Measurements from ENCODE around the gene PPP1R14D.

DNA sequence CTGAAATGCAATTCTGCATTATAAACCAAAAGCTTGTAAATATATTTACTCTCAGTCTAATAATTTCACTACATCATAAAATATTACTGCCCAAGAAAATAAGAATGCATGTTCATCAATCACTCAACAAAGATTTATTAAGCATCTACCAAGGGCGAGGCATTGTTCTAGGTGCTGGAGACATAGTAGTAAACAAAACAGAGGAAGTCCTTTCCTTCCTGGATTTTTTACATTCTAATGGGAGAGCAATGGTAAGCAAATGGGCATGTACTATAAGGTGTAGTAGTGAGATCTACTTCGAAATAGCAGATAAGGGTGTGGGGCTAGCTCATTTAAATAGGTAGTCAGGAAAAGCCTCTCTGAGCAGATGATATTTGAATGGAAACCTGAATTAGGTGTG is 32.5 kb downstream of the PPP1R14D start:
- TF ChIP-seq, protein P1, sequence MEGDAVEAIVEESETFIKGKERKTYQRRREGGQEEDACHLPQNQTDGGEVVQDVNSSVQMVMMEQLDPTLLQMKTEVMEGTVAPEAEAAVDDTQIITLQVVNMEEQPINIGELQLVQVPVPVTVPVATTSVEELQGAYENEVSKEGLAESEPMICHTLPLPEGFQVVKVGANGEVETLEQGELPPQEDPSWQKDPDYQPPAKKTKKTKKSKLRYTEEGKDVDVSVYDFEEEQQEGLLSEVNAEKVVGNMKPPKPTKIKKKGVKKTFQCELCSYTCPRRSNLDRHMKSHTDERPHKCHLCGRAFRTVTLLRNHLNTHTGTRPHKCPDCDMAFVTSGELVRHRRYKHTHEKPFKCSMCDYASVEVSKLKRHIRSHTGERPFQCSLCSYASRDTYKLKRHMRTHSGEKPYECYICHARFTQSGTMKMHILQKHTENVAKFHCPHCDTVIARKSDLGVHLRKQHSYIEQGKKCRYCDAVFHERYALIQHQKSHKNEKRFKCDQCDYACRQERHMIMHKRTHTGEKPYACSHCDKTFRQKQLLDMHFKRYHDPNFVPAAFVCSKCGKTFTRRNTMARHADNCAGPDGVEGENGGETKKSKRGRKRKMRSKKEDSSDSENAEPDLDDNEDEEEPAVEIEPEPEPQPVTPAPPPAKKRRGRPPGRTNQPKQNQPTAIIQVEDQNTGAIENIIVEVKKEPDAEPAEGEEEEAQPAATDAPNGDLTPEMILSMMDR (IDR thresholded peaks at IDR 0.05): no peak
- TF ChIP-seq, protein P2, sequence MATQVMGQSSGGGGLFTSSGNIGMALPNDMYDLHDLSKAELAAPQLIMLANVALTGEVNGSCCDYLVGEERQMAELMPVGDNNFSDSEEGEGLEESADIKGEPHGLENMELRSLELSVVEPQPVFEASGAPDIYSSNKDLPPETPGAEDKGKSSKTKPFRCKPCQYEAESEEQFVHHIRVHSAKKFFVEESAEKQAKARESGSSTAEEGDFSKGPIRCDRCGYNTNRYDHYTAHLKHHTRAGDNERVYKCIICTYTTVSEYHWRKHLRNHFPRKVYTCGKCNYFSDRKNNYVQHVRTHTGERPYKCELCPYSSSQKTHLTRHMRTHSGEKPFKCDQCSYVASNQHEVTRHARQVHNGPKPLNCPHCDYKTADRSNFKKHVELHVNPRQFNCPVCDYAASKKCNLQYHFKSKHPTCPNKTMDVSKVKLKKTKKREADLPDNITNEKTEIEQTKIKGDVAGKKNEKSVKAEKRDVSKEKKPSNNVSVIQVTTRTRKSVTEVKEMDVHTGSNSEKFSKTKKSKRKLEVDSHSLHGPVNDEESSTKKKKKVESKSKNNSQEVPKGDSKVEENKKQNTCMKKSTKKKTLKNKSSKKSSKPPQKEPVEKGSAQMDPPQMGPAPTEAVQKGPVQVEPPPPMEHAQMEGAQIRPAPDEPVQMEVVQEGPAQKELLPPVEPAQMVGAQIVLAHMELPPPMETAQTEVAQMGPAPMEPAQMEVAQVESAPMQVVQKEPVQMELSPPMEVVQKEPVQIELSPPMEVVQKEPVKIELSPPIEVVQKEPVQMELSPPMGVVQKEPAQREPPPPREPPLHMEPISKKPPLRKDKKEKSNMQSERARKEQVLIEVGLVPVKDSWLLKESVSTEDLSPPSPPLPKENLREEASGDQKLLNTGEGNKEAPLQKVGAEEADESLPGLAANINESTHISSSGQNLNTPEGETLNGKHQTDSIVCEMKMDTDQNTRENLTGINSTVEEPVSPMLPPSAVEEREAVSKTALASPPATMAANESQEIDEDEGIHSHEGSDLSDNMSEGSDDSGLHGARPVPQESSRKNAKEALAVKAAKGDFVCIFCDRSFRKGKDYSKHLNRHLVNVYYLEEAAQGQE (IDR thresholded peaks at IDR 0.05; ENCODE audit: insufficient read depth in 1 of 2, low read depth in 2 of 2, low read length in 1 of 2): no peak
- TF ChIP-seq POLR2AphosphoS5 (IDR thresholded peaks at IDR 0.05; ENCODE audit: low read depth, low read length): no peak
